SU-DHL-6 (cell line): Measurements from ENCODE around the gene SPSB3.

Source experiments
- CTCF ChIP-seq: fragments of 200-600 bp; sonication (generic); IDR thresholded peaks from one replicate; pipeline ENCODE4 v1.5.1; 2017; ENCODE audit warnings: antibody characterized with exemption, mild to moderate bottlenecking, low read length, moderate library complexity; ENCODE audit not compliant: insufficient read depth, poor library complexity, severe bottlenecking
- EZH2phosphoT487 ChIP-seq: fragments of 200-600 bp; sonication (generic), shearing (Covaris generic); conservative IDR thresholded peaks from 2 replicates; pipeline ENCODE4 v1.6.1; 2018; ENCODE audit warnings: mild to moderate bottlenecking, antibody characterized with exemption, low read length, moderate library complexity, mixed read lengths

DNA sequence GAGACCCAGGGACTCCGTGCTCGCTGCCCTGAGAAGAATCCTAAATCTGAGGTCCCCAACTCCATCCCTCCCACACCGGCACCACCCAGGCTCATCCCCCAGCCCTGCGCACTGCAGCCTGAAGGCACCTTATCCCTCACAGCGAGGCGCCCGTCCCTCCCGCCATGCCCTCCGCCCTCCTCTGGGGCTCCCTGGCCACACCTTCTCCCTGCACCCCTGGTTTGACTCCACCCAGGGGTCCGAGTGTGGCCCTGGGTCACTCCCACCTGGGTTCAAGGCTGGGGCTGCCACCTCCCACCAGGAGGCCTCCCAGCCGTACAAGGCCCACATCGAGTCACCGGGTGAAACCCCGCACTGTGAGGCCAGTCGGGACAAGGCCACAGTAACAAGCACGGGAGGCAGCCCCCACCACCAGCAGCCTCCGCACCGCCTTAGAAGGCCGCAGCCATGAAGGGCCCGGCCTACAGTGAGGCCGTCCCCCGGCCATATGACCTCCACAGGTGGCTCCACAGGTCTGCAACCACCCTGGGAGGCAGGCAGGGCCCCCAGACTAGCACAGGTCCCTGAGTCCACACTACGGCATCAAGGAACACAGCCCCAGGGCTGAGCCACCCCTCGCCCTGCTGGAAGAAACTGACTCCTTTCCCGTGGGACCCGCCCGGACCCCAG, 36.0 kb upstream of the SPSB3 start:
- no peak for TF ChIP-seq CTCF
- no peak for TF ChIP-seq EZH2phosphoT487
